Endometrial microvascular endothelial cells (primary cell): ENCODE results near the gene ZNF234. TPM values are rescaled to one million over a fixed set of nuclear protein-coding genes. Genes with fewer than 3 reads are reported as not detected.
"Not testable (repeated sequence)": the region's sequence is repeated elsewhere in the genome, so short reads cannot be mapped to it uniquely, and the experiment has no call there.

Experiments
- in situ Hi-C: cut with HindIII; loops from 2 replicates; pipeline ENCODE4 v1.10.0; 2017; ENCODE audit warnings: low sequenced_read_pairs, low pct_unique_long_range_greater_than_20kb; ENCODE audit errors: inconsistent ontology term
- total RNA-seq: library from RNA; depleted of rRNA; stranded (reverse); fragments of >200 nt; gene quantifications from one replicate; pipeline ENCODE4 v1.2.3, GENCODE V29; 2015; ENCODE audit errors: inconsistent ontology term

Gene ZNF234
- total RNA-seq, 1 donor from 2014 or later = 4.0 TPM

- in situ Hi-C loops = not testable (repeated sequence)
Measured at GRCh38 chr19:44170660-44171059, 29.3 kb downstream of the ZNF234 start.

GRCh38 chr19:44176590-44176989 lies 35.2 kb downstream of the ZNF234 start:
- in situ Hi-C loops = no loop called here

- in situ Hi-C loops = no loop called here
Measured at GRCh38 chr19:44180968-44181367, 39.6 kb downstream of the ZNF234 start.

GRCh38 chr19:44182145-44182544 lies 40.8 kb downstream of the ZNF234 start:
- in situ Hi-C loops = no loop called here

GRCh38 chr19:44190020-44190419 lies 48.7 kb downstream of the ZNF234 start:
- in situ Hi-C loops = no loop called here

GRCh38 chr19:44192127-44192526 lies 50.8 kb downstream of the ZNF234 start:
- in situ Hi-C loops = no loop called here

- in situ Hi-C loops = no loop called here
Measured at GRCh38 chr19:44196772-44197171, 55.4 kb downstream of the ZNF234 start.

GRCh38 chr19:44202470-44202869 lies 61.1 kb downstream of the ZNF234 start:
- in situ Hi-C loops = no loop called here

GRCh38 chr19:44202974-44203373 lies 61.6 kb downstream of the ZNF234 start:
- in situ Hi-C loops = no loop called here

- in situ Hi-C loops = not testable (repeated sequence)
Measured at GRCh38 chr19:44203877-44204276, 62.5 kb downstream of the ZNF234 start.

- in situ Hi-C loops = no loop called here
Measured at GRCh38 chr19:44204772-44205171, 63.4 kb downstream of the ZNF234 start.

GRCh38 chr19:44207126-44207803 lies 65.9 kb downstream of the ZNF234 start:
- in situ Hi-C loops = no loop called here

Other genes with a start within 250 kb of the ZNF234 start
- 10.5 TPM for gene ZNF45, start 206.3 kb upstream of the ZNF234 start, total RNA-seq
- 1.2 TPM for gene ZNF221, start 190.3 kb upstream of the ZNF234 start, total RNA-seq
- gene ZNF155, start 157.4 kb upstream of the ZNF234 start, total RNA-seq = 3.7 TPM
- gene ZNF230, start 138.6 kb upstream of the ZNF234 start, total RNA-seq = 2.0 TPM
- gene ZNF222, start 116.2 kb upstream of the ZNF234 start, total RNA-seq = 0.56 TPM
- gene ZNF223, start 89.5 kb upstream of the ZNF234 start, total RNA-seq = 10.2 TPM
- 0.93 TPM for gene ZNF284, start 69.4 kb upstream of the ZNF234 start, total RNA-seq
- gene ZNF224, start 47.2 kb upstream of the ZNF234 start, total RNA-seq = 6.5 TPM
- gene ZNF225, start 28.2 kb upstream of the ZNF234 start, total RNA-seq = 1.6 TPM
- gene ZNF226, start 23.5 kb downstream of the ZNF234 start, total RNA-seq = 26.7 TPM
- gene ZNF227, start 71.0 kb downstream of the ZNF234 start, total RNA-seq = 11.8 TPM
- 0.09 TPM for gene ZNF233, start 118.3 kb downstream of the ZNF234 start, total RNA-seq
- gene ZNF235, start 163.5 kb downstream of the ZNF234 start, total RNA-seq = 1.4 TPM
- gene ZNF112, start 215.1 kb downstream of the ZNF234 start, total RNA-seq = 2.2 TPM